SH-SY5Y (cell line): ENCODE results near the gene FOXP1.

Experiments used
- GATA2 ChIP-seq: IDR thresholded peaks from 2 replicates; pipeline ENCODE4 v1.6.1; 2011; ENCODE audit warnings: mild to moderate bottlenecking, low read depth, low read length
- GATA3 ChIP-seq: IDR thresholded peaks from 2 replicates; pipeline ENCODE4 v1.6.1; 2011; ENCODE audit warnings: low read depth, mild to moderate bottlenecking, low read length, moderate library complexity

- TF ChIP-seq GATA2: no peak
- no peak for TF ChIP-seq GATA3
Observed at GRCh38 chr3:71461114-71461513, 122.4 kb downstream of the FOXP1 start.
